CD4-positive, alpha-beta memory T cell (primary cell): ENCODE data around the gene TRPC4AP. TPM values are rescaled to one million over a fixed set of nuclear protein-coding genes. Genes with fewer than 3 reads are reported as not detected.

Source experiments
- CTCF ChIA-PET: fragments of 350-600 bp; sonication (Branson Sonifier 250); formaldehyde crosslinking; loops from one replicate; lab custom pipeline; 2021; ENCODE audit warnings: inconsistent platforms; ENCODE audit not compliant: partially characterized antibody; lab: Charles Lee
- POLR2A ChIA-PET: fragments of 350-600 bp; sonication (Branson Sonifier 250); formaldehyde crosslinking; loops from one replicate; lab custom pipeline; 2021; ENCODE audit not compliant: partially characterized antibody; lab: Charles Lee
- DNase-seq, 5 donors: peaks; one replicate each; pipeline versions ENCODE4 v3.0.0 to v3.0.0-alpha.2; 2020 to 2022; ENCODE audit warnings: mixed read lengths in 1 of 5
- H3K27ac ChIP-seq: one replicate; pipeline ENCODE4 v1.7.0; 2013; ENCODE audit warnings: low read depth, low read length
- H3K27me3 ChIP-seq: 2 replicates; pipeline ENCODE4 v1.7.0; 2013; ENCODE audit warnings: mild to moderate bottlenecking, low read length, moderate library complexity; ENCODE audit not compliant: insufficient read depth
- H3K36me3 ChIP-seq: 2 replicates; pipeline ENCODE4 v1.7.0; 2013; ENCODE audit warnings: mild to moderate bottlenecking, low read length, moderate library complexity; ENCODE audit not compliant: insufficient read depth
- H3K4me1 ChIP-seq: 2 replicates; pipeline ENCODE4 v1.7.0; 2013; ENCODE audit warnings: mild to moderate bottlenecking, low read length, moderate library complexity; ENCODE audit not compliant: insufficient read depth
- H3K4me3 ChIP-seq, 2 donors: one replicate each; pipeline ENCODE4 v1.7.0; 2013; ENCODE audit warnings: low read length in 2 of 2, mild to moderate bottlenecking in 1 of 2
- H3K9me3 ChIP-seq, 2 donors: one replicate each; pipeline ENCODE4 v1.7.0; 2013; ENCODE audit warnings: low read length in 2 of 2, control low read depth in 1 of 2; ENCODE audit not compliant: control insufficient read depth in 1 of 2
- H3K27ac Mint-ChIP-seq, 7 donors: one replicate each; pipeline ENCODE4 v1.8.0; 2020 to 2021; ENCODE audit warnings: mixed read lengths in 7 of 7, mild to moderate bottlenecking in 6 of 7, inconsistent platforms in 3 of 7, moderate library complexity in 3 of 7
- H3K27me3 Mint-ChIP-seq, 2 donors: one replicate each; pipeline ENCODE4 v1.8.0; 2020 to 2021; ENCODE audit warnings: mixed read lengths in 2 of 2
- H3K36me3 Mint-ChIP-seq, 2 donors: one replicate each; pipeline ENCODE4 v1.8.0; 2020 to 2021; ENCODE audit warnings: mixed read lengths in 2 of 2, inconsistent platforms in 1 of 2, mild to moderate bottlenecking in 1 of 2
- H3K4me1 Mint-ChIP-seq, 4 donors: one replicate each; pipeline ENCODE4 v1.8.0; 2020 to 2021; ENCODE audit warnings: mixed read lengths in 4 of 4, mild to moderate bottlenecking in 1 of 4
- H3K4me3 Mint-ChIP-seq, 8 donors: one replicate each; pipeline ENCODE4 v1.8.0; 2020 to 2021; ENCODE audit warnings: mixed read lengths in 8 of 8, mild to moderate bottlenecking in 7 of 8, moderate library complexity in 6 of 8, inconsistent platforms in 3 of 8
- H3K9me3 Mint-ChIP-seq, 8 donors: one replicate each; pipeline ENCODE4 v1.8.0; 2020 to 2021; ENCODE audit warnings: mixed read lengths in 8 of 8, mild to moderate bottlenecking in 5 of 8, inconsistent platforms in 3 of 8, moderate library complexity in 1 of 8
- intact Hi-C: fragments of 100-400 bp; cut with micrococcal nuclease; formaldehyde crosslinking; loops from one replicate; pipeline ENCODE4 v1.15.1; 2023
- polyA plus RNA-seq, 2 donors: library from polyadenylated mRNA; unstranded; fragments of 300-500 nt; fragmentation: Illumina TruSeq; gene quantifications; one replicate each; pipeline ENCODE4 v1.2.3, GENCODE V29; 2021
- total RNA-seq, 2 experiments: library from RNA; stranded (reverse); gene quantifications; one replicate each; pipeline ENCODE4 v1.2.3, GENCODE V29; 2021

TRPC4AP gene
- total and polyA plus RNA-seq, 4 experiments from 2014 or later = 61.2 to 81.6 (median 63.8) TPM

GRCh38 chr20:35104685-35105295 lies 12.2 kb upstream of the TRPC4AP start:
- Mint-ChIP-seq H3K4me3 (no peak overlapping the region), H3K27ac (no peak overlapping the region), H3K9me3 (no peaks in the 10 kb centered on the region), H3K36me3 (peaks cover 3 to 4% of the 10 kb centered on the region in 2 donors), H3K27me3 (peaks cover 2 to 3% of the 10 kb centered on the region in 2 donors), H3K4me1 (no peaks in the 10 kb centered on the region)
- no peak overlapping the region for H3K4me3 ChIP-seq
- H3K27ac ChIP-seq = no peak overlapping the region
- no peaks in the 10 kb centered on the region for H3K36me3 ChIP-seq
- DNase-seq = no peak
- H3K27me3 ChIP-seq = no peaks in the 10 kb centered on the region
- H3K4me1 ChIP-seq = no peaks in the 10 kb centered on the region
- intact Hi-C loops = no loop called here
- ChIA-PET POLR2A (no interaction called here), CTCF (no interaction called here)
- H3K9me3 ChIP-seq = no peaks in the 10 kb centered on the region

GRCh38 chr20:35101620-35102019 lies 9.0 kb upstream of the TRPC4AP start:
- Histone ChIP-seq H3K36me3 (no peaks in the 10 kb centered on the region), H3K4me1 (no peaks in the 10 kb centered on the region), H3K9me3 (no peaks in the 10 kb centered on the region), H3K27me3 (no peaks in the 10 kb centered on the region), H3K27ac (no peak overlapping the region), H3K4me3 (no peak overlapping the region)
- no peaks in the 10 kb centered on the region for H3K4me1 Mint-ChIP-seq
- H3K9me3 Mint-ChIP-seq = no peaks in the 10 kb centered on the region
- H3K27ac Mint-ChIP-seq = no peak overlapping the region
- peaks cover 2 to 3% of the 10 kb centered on the region in 2 donors for H3K27me3 Mint-ChIP-seq
- ChIA-PET POLR2A (no interaction called here), CTCF (no interaction called here)
- no peak for DNase-seq
- H3K4me3 Mint-ChIP-seq = no peak overlapping the region
- intact Hi-C loops = no loop called here
- no peaks in the 10 kb centered on the region for H3K36me3 Mint-ChIP-seq

GRCh38 chr20:35093267-35093884 lies 769 bp upstream of the TRPC4AP start:
- peak overlapping the region; percentile 88 to 95 (median 92) for H3K4me3 Mint-ChIP-seq
- H3K9me3 ChIP-seq = no peaks in the 10 kb centered on the region
- ChIA-PET POLR2A (interaction anchor here (1.0 to 3.4 kb wide), 3 partner anchors 54 to 649 kb away, joined by 3 to 15 read pairs (median 5); partner anchors contain the start of genes EDEM2 and RBM39), CTCF (interaction anchor here (0.6 to 8.9 kb wide), 5 partner anchors 14 to 218 kb away, joined by 3 to 81 read pairs (median 8); no protein-coding TSS in a partner anchor)
- H3K27ac ChIP-seq = peak overlapping the region; percentile 67
- DNase-seq = peak in 1 of 5 donors; percentile 49
- peaks cover 4 to 17% of the 10 kb centered on the region in 2 donors for H3K36me3 Mint-ChIP-seq
- H3K4me1 ChIP-seq = peaks cover 32% of the 10 kb centered on the region
- peaks cover 0 to 1% (median 0%) of the 10 kb centered on the region in 8 donors for H3K9me3 Mint-ChIP-seq
- H3K4me1 Mint-ChIP-seq = peaks cover 22 to 52% (median 36%) of the 10 kb centered on the region in 4 donors
- H3K27ac Mint-ChIP-seq = peak overlapping the region; percentile 77 to 98 (median 94)
- no peaks in the 10 kb centered on the region for H3K36me3 ChIP-seq
- intact Hi-C loops = loop anchor here (2.0 to 5.0 kb wide), 2 partner anchors 139 to 266 kb away; partner anchors contain the start of genes GSS, MYH7B and NCOA6
- H3K27me3 ChIP-seq = no peaks in the 10 kb centered on the region
- no peaks in the 10 kb centered on the region for H3K27me3 Mint-ChIP-seq
- peak overlapping the region; percentile 37 to 66 for H3K4me3 ChIP-seq

- intact Hi-C loops = loop anchor here (1.0 to 5.0 kb wide), 5 partner anchors 55 to 265 kb away; partner anchors contain the start of genes EDEM2, GSS, MYH7B and NCOA6
- POLR2A ChIA-PET = interaction anchor here (0.7 to 3.4 kb wide), 6 partner anchors 55 to 862 kb away, joined by 3 to 15 read pairs (median 4); partner anchors contain the start of genes ACSS2, EDEM2, ITCH and MMP24OS
- Histone ChIP-seq H3K4me3 (peak overlapping the region; percentile 66 to 88), H3K9me3 (no peaks in the 10 kb centered on the region), H3K36me3 (no peaks in the 10 kb centered on the region), H3K4me1 (peaks cover 43% of the 10 kb centered on the region), H3K27me3 (no peaks in the 10 kb centered on the region), H3K27ac (peak overlapping the region; percentile 67)
- Mint-ChIP-seq H3K4me3 (peak overlapping the region; percentile 88 to 96 (median 92)), H3K27me3 (no peaks in the 10 kb centered on the region), H3K36me3 (peaks cover 4 to 28% of the 10 kb centered on the region in 2 donors), H3K9me3 (peaks cover 0 to 1% (median 0%) of the 10 kb centered on the region in 8 donors), H3K4me1 (peaks cover 28 to 64% (median 47%) of the 10 kb centered on the region in 4 donors), H3K27ac (peak overlapping the region; percentile 77 to 94 (median 88))
- peak in 4 of 5 donors; percentile 6 to 36 (median 8) for DNase-seq
- CTCF ChIA-PET = interaction anchor here (0.6 to 8.9 kb wide), 5 partner anchors 8 to 217 kb away, joined by 3 to 81 read pairs (median 7); no protein-coding TSS in a partner anchor
Observed at GRCh38 chr20:35091816-35092523, 637 bp downstream of the TRPC4AP start.

GRCh38 chr20:35088231-35089145 lies 4.1 kb downstream of the TRPC4AP start:
- DNase-seq = no peak
- ChIA-PET CTCF (interaction anchor here (0.5 to 0.7 kb wide), 3 partner anchors 8 to 189 kb away, joined by 3 to 5 read pairs (median 3); no protein-coding TSS in a partner anchor), POLR2A (no interaction called here)
- Histone ChIP-seq H3K27ac (no peak overlapping the region), H3K4me1 (peaks cover 60% of the 10 kb centered on the region), H3K4me3 (no peak overlapping the region), H3K27me3 (no peaks in the 10 kb centered on the region), H3K9me3 (no peaks in the 10 kb centered on the region), H3K36me3 (no peaks in the 10 kb centered on the region)
- Mint-ChIP-seq H3K27ac (peak overlapping the region in 6 of 7 donors; percentile 5 to 39 (median 26)), H3K27me3 (no peaks in the 10 kb centered on the region), H3K4me3 (peak overlapping the region in 4 of 8 donors; percentile 1 to 47 (median 24)), H3K36me3 (peaks cover 4 to 28% of the 10 kb centered on the region in 2 donors), H3K4me1 (peaks cover 38 to 69% (median 56%) of the 10 kb centered on the region in 4 donors), H3K9me3 (peaks cover 0 to 1% (median 0%) of the 10 kb centered on the region in 8 donors)
- intact Hi-C loops = no loop called here

GRCh38 chr20:35087791-35088190 lies 4.8 kb downstream of the TRPC4AP start:
- DNase-seq = no peak
- H3K4me3 ChIP-seq = no peak overlapping the region
- intact Hi-C loops = no loop called here
- POLR2A ChIA-PET = no interaction called here
- peaks cover 0 to 1% (median 0%) of the 10 kb centered on the region in 8 donors for H3K9me3 Mint-ChIP-seq
- no peaks in the 10 kb centered on the region for H3K36me3 ChIP-seq
- H3K27me3 ChIP-seq = no peaks in the 10 kb centered on the region
- H3K27ac ChIP-seq = no peak overlapping the region
- H3K4me3 Mint-ChIP-seq = no peak overlapping the region
- peaks cover 37 to 69% (median 55%) of the 10 kb centered on the region in 4 donors for H3K4me1 Mint-ChIP-seq
- CTCF ChIA-PET = interaction anchor here (0.5 to 0.7 kb wide), 2 partner anchors 8 to 183 kb away, joined by 3 to 5 read pairs; no protein-coding TSS in a partner anchor
- peak overlapping the region in 1 of 7 donors; percentile 5 for H3K27ac Mint-ChIP-seq
- H3K9me3 ChIP-seq = no peaks in the 10 kb centered on the region
- no peaks in the 10 kb centered on the region for H3K27me3 Mint-ChIP-seq
- H3K4me1 ChIP-seq = peaks cover 57% of the 10 kb centered on the region
- peaks cover 4 to 24% of the 10 kb centered on the region in 2 donors for H3K36me3 Mint-ChIP-seq
